Esophagus squamous epithelium (tissue), 4 donors: ENCODE data around the gene TOM1L1.

ENCODE experiments used
- CTCF ChIP-seq, 6 experiments: fragments of 450-650 bp in 4 of 6; fragments of 200-600 bp in 2 of 6; sonication (generic) in 2 of 6; IDR thresholded peaks; one replicate each; pipeline ENCODE4 v1.5.1; 2016 to 2019; ENCODE audit warnings: antibody characterized with exemption in 6 of 6, mild to moderate bottlenecking in 4 of 6, moderate library complexity in 4 of 6
- POLR2A ChIP-seq, 4 donors: fragments of 450-650 bp; IDR thresholded peaks; one replicate each; pipeline ENCODE4 v1.6.1; 2017; ENCODE audit warnings: antibody characterized with exemption in 4 of 4, mild to moderate bottlenecking in 4 of 4, moderate library complexity in 3 of 4

- TF ChIP-seq POLR2A (IDR thresholded peaks at IDR 0.05) = no peak
- TF ChIP-seq CTCF (IDR thresholded peaks at IDR 0.05) = no peak
These were observed 81.7 kb downstream of the TOM1L1 start for GRCh38 chr17:54982399-54982798.
